Neutrophil (primary cell): Measurements from ENCODE around the gene PABPC1L2A.
"Not testable (repeated sequence)": the region's sequence is repeated elsewhere in the genome, so short reads cannot be mapped to it uniquely, and the experiment has no call there.

Source experiments
- H3K27ac ChIP-seq: fragments of 200-600 bp; sonication (generic); 2 replicates; pipeline ENCODE4 v1.5.1; 2016; ENCODE audit warnings: mild to moderate bottlenecking, moderate library complexity
- H3K27me3 ChIP-seq: fragments of 200-600 bp; sonication (generic); 2 replicates; pipeline ENCODE4 v1.6.0; 2016; ENCODE audit warnings: mild to moderate bottlenecking
- H3K36me3 ChIP-seq: fragments of 200-600 bp; sonication (generic); 2 replicates; pipeline ENCODE4 v1.5.1; 2017
- H3K4me1 ChIP-seq, 2 experiments: fragments of 200-600 bp in 1 of 2; sonication (generic) in 1 of 2; 1 replicate in 1 of 2; 2 replicates in 1 of 2; pipeline versions ENCODE4 v1.5.1 to v1.6.1; 2013 to 2016; ENCODE audit warnings: low read depth in 1 of 2, low read length in 1 of 2, mild to moderate bottlenecking in 1 of 2, moderate library complexity in 1 of 2; ENCODE audit not compliant: control insufficient read depth in 1 of 2, insufficient read depth in 1 of 2
- H3K4me3 ChIP-seq, 2 experiments: fragments of 200-600 bp in 1 of 2; sonication (generic) in 1 of 2; 1 replicate in 1 of 2; 2 replicates in 1 of 2; pipeline ENCODE4 v1.5.1; 2013 to 2016; ENCODE audit warnings: low read depth in 1 of 2, low read length in 1 of 2, mild to moderate bottlenecking in 1 of 2, moderate library complexity in 1 of 2
- H3K9me3 ChIP-seq: fragments of 200-600 bp; sonication (generic); 2 replicates; pipeline ENCODE4 v1.5.1; 2016
- TF ChIP-seq, protein P1 (sequence below): fragments of 200-600 bp; sonication (generic); IDR thresholded peaks from 2 replicates; pipeline ENCODE4 v1.5.1; 2016; ENCODE audit warnings: antibody characterized with exemption

The PABPC1L2A gene

DNA sequence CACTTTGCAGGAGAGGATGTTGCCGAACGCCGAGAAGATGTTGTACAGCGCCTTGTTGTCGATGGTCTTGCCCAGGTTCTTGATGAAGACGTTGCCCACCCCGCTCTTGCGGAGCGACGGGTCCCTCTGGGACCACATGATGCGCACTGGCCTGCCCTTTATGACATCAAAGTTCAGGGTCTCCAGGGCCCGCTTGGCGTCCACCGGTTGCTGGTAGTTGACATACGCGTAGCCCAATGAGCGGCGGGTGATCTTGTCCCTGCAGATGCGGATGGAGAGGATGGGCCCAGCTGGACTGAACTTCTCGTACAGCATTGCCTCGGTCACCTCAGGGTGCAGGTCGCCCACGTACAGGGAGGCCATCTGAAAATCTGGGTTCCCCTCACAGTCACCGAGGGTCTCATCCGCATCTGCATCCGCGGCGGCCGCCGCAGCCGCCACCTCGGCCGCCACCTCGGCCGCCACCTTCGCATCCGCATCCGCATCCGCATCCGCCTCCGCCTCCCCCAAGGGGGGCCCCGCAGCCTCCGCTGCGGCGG is at the start of gene PABPC1L2A:
TSS of gene PABPC1L2A (minus strand) at position 489 of the 539 bp plus-strand sequence. CDS start at position 363, 126 bp downstream.
- not testable (repeated sequence) for H3K9me3 ChIP-seq, H3K36me3 ChIP-seq, H3K4me1 ChIP-seq, H3K4me3 ChIP-seq, H3K27ac ChIP-seq
- peaks cover 28% of the 10 kb centered on the region for H3K27me3 ChIP-seq

DNA sequence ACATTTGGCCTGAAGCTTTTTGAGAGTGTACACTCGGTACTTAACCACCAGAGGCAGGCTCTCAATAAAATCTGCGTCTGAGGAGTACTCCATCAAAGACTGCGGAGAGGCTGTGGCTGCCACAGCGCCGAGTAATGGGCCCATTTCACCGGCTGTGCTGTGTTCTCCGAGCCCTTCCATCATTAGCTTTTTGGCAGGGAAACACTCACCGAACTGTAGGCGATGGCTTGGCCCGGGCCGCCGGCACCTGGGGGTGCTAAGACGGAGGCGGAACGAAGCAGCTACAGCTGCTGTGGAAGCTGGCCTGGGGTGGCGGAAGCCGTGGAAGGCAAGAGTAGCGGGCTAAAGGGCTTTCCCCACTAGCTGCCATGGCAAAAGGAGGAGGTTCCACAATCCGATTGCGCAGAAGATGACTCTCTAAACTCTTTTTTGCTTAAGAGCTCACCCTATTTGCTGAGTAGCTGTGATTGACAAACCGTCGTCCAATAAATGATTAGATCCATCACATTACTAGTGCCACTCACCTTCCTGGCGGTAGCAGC is 48.5 kb upstream of the PABPC1L2A start:
- Histone ChIP-seq H3K9me3 (no peaks in the 10 kb centered on the region), H3K27me3 (no peaks in the 10 kb centered on the region), H3K4me3 (no peak overlapping the region), H3K4me1 (no peaks in the 10 kb centered on the region), H3K36me3 (no peaks in the 10 kb centered on the region), H3K27ac (no peak overlapping the region)
- TF ChIP-seq, protein P1, sequence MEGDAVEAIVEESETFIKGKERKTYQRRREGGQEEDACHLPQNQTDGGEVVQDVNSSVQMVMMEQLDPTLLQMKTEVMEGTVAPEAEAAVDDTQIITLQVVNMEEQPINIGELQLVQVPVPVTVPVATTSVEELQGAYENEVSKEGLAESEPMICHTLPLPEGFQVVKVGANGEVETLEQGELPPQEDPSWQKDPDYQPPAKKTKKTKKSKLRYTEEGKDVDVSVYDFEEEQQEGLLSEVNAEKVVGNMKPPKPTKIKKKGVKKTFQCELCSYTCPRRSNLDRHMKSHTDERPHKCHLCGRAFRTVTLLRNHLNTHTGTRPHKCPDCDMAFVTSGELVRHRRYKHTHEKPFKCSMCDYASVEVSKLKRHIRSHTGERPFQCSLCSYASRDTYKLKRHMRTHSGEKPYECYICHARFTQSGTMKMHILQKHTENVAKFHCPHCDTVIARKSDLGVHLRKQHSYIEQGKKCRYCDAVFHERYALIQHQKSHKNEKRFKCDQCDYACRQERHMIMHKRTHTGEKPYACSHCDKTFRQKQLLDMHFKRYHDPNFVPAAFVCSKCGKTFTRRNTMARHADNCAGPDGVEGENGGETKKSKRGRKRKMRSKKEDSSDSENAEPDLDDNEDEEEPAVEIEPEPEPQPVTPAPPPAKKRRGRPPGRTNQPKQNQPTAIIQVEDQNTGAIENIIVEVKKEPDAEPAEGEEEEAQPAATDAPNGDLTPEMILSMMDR, result no peak

DNA sequence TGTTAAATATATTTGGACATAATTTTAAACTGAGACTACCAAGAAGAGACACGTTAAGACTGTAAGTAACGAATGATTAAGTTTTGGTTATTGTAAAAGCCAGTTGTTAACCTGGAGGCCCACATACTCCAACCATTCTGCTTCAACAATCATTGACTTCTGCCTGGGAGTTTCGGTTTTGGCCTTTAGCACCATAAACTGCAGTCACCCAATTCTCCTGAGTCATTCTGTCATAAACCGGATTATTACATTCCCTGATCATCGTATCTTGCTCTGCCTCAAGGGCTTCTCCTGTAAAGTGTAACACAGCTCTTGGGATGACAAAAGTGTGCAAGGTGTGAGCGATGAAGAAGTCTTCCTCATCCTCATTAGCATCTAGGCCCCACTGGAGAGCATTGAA is 46.9 kb upstream of the PABPC1L2A start:
- Histone ChIP-seq H3K9me3 (no peaks in the 10 kb centered on the region), H3K4me3 (no peak overlapping the region), H3K27ac (no peak overlapping the region), H3K36me3 (no peaks in the 10 kb centered on the region), H3K4me1 (no peaks in the 10 kb centered on the region), H3K27me3 (no peaks in the 10 kb centered on the region)
- TF ChIP-seq, protein P1, result no peak

DNA sequence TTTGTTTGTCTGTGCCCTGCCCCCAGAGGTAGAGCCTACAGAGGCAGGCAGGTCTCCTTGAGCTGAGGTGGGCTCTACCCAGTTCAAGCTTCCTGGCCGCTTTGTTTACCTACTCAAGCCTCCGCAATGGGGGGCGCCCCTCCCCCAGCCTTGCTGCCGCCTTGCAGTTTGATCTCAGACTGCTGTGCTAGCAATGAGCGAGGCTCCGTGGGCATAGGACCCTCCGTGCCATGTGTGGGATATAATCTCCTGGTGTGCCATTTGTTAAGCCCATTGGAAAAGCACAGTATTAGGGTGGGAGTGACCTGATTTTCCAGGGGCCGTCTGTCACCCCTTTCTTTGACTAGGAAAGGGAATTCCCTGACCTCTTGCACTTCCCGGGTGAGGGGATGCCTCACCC is 20.2 kb upstream of the PABPC1L2A start:
- not testable (repeated sequence) for H3K4me1 ChIP-seq, H3K9me3 ChIP-seq, H3K4me3 ChIP-seq, H3K27me3 ChIP-seq, H3K36me3 ChIP-seq, H3K27ac ChIP-seq

DNA sequence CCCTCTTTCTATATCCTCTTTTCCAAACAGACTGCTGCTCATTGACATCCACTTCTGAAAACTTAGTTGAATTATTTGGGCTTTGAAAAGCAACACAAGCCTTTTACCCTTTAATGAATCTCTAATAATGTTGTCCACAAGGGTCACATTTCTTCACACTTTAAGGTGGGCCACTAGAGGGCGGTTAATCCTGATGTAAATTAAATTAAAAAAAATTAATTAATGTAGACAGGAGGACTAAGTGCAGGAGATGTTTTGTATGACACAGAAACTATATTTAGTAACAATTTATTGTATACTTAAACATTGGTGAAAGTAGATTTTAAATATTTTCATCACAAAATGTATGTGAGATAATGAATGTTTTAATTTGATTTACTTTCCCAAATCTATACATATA is 7.5 kb upstream of the PABPC1L2A start:
- H3K36me3 ChIP-seq, H3K4me3 ChIP-seq, H3K27me3 ChIP-seq, H3K27ac ChIP-seq, H3K9me3 ChIP-seq, H3K4me1 ChIP-seq: not testable (repeated sequence)

DNA sequence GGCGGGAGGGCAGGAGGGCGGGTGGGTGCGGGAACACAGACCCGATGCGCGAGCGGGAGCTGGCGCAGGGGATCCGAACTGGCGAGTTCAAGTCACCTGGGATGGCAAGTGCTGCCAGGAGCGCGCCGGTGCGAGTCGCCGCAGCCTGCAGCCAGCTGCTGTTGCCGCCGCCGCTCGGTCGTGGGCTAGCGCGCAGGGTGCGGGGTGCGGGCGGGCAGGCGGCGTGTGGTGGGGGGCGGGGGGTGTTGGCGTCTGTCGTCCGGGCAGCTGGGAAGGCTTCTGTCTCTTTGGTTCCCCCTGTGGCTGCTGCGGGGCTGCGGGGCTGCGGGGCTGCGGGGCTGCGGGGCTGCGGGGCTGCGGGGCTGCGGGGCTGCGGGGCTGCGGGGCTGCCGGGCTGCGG is 572 bp upstream of the PABPC1L2A start:
- not testable (repeated sequence) for H3K4me1 ChIP-seq, H3K9me3 ChIP-seq, H3K36me3 ChIP-seq, H3K4me3 ChIP-seq, H3K27ac ChIP-seq
- peaks cover 28% of the 10 kb centered on the region for H3K27me3 ChIP-seq

DNA sequence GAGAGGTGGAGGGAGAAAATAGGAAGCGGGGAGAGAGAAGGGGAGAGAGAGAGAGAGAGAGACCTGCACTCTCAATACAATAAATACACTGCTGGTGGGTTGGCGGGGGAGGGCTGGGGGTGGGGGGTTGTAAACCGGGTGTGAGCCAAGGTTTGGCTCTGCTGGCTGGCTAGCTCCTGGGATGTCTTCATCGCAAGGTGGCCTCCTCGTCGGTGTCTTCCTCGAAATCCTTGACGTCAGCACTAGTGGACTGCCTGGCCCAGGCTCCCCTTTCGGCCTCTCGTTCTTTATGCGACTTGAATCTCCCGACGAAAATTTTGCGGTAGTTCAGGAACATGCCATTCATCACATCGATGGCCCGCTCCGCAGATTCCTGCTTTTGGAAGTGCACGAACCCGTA is 715 bp downstream of the PABPC1L2A start:
- not testable (repeated sequence) for H3K36me3 ChIP-seq, H3K4me1 ChIP-seq, H3K9me3 ChIP-seq, H3K4me3 ChIP-seq, H3K27ac ChIP-seq
- peaks cover 28% of the 10 kb centered on the region for H3K27me3 ChIP-seq

DNA sequence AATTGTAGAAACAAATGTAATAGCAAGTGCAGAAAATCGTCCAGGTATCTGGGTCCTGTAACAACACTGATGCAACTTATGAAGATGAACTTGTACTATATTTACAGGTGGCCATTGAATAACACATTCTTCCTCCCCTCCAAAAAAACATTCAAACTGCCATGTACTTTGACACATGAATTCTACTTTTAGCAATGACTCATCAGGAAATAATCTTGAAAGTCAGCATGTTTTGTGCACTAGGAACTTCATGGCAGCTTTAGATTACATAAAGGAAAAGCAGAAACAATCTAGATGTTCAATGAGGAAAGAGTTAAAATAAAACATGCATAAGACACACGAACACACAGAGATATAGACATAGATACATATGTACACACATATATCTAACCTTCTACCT is 2.5 kb downstream of the PABPC1L2A start:
- no peaks in the 10 kb centered on the region for H3K36me3 ChIP-seq
- no peak overlapping the region for H3K27ac ChIP-seq
- H3K9me3 ChIP-seq, result no peaks in the 10 kb centered on the region
- TF ChIP-seq, protein P1, result no peak
- H3K27me3 ChIP-seq, result peaks cover 28% of the 10 kb centered on the region
- H3K4me1 ChIP-seq, result no peaks in the 10 kb centered on the region
- H3K4me3 ChIP-seq, result no peak overlapping the region
